ENCODE data around the gene METTL1.

The METTL1 gene

DNA sequence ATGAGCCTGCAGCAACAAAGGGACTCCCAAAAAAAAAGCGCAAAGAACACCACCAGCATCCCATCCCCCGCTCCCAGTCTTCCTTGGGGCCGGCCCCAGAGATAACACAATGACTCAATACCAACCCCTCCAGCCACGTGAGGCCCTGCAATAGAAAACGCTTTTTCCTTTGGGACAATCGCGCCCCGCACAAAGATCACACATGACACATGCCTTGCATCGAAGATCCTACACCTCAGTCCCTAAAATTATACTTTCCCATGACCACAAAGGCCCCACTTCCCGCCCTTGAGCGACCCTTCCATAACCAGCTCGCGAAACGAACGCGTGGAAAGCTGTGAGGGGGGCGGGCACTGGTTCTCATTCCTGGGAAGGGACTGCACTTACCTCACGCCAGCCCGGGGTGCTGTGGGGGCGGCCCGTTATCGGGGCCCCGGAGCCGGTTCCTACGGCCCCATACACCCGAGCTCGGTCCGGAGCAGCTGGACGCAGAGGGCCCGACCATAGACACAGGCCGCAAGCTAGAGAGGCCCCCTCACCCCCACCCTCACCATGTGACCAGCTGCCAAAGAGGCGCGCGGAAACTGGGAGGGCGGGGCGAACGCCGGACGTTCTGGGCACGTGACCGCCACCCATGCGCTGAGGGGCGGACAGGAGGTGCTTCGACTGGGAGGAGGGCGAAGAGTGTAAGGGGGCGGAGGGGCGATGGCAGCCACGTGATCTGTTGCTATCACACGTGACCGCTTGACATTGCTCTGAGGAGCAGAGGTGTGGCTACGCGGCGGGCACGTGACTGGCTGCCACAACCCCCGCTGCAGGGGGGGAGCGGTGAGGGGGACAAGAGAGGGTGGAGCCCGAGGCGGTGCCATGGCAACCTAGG, 19.9 kb downstream of the METTL1 start, which contains the start of gene CDK4:
Gene CDK4, minus strand, starts transcription at position 523 of the 880 bp plus-strand sequence. CDS start 593 bp downstream, outside the sequence.
- DNase-seq, result peak; percentile 99

DNA sequence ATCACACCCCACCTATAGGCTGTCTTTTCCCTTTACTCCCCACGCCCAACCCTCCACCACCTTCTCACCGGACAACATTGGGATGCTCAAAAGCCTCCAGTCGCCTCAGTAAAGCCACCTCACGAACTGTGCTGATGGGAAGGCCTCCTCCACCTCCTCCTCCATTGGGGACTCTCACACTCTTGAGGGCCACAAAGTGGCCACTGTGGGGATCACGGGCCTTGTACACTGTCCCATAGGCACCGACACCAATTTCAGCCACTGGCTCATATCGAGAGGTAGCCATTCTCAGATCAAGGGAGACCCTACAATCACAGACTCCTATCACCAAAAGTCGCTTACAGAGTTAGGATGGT, 20.5 kb downstream of the METTL1 start:
- no peak for DNase-seq

DNA sequence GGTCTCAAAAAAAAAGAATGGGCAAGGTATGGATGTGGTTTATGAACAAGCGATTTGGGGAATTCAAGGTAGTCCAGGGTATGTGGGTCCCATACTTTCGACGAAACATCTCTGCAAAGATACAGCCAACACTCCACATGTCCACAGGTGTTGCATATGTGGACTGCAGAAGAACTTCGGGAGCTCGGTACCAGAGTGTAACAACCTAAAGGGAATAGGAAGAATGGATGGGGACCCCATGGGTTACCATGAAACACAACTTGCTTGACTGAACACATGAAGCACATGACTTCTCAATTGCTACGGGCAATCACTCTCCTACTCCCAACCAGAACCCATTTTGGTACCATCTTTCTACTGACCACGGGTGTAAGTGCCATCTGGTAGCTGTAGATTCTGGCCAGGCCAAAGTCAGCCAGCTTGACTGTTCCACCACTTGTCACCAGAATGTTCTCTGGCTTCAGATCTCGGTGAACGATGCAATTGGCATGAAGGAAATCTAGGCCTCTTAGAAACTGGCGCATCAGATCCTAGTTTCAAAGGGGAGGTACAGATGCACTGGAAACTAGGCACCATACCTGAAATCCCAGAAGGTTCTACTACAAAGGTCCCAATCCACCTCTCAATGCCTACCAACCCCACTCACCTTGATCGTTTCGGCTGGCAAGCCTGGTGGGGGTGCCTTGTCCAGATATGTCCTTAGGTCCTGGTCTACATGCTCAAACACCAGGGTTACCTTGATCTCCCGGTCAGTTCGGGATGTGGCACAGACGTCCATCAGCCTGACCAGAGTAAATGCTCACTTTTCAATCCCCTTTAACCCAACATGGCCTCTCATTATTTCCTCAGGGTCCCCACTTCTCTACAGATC, 21.1 kb downstream of the METTL1 start:
- no peak for DNase-seq

DNA sequence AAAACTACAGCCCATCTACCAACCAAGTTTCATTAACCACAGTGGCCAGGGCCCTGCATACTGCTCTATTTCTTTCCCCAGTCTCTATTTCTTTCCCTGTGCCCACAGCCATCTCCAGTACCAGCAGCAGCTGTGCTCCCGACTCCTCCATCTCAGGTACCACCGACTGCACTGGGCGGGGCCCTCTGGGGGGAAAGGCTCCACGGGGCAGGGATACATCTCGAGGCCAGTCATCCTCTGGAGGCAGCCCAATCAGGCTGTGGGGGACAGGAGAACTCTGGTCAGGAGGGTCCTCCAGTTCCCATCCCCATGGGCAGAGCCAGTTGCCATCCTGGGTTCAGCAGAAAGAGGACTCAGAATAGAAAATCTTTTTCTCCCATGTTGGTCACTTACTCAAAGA, 22.8 kb downstream of the METTL1 start:
- no peak for DNase-seq

DNA sequence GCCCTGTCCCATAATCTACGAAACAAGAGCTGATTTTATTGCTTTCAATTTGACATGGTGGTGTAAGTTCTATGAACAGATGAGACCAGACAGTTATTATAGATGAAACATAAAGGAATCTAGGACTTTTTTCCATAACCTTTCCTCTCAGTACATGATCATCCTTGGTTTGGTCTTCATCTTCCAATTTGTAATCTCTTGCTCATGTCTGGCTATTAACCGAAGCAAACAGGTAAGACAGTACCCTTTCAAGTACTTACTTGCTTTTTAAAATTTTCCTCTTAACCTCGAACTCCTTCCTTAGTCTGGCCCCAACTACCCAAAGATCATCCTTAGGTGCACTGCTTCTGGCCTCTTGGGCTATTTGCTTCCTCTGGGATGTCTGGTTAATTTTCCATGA, 25.9 kb downstream of the METTL1 start:
- DNase-seq, result no peak

DNA sequence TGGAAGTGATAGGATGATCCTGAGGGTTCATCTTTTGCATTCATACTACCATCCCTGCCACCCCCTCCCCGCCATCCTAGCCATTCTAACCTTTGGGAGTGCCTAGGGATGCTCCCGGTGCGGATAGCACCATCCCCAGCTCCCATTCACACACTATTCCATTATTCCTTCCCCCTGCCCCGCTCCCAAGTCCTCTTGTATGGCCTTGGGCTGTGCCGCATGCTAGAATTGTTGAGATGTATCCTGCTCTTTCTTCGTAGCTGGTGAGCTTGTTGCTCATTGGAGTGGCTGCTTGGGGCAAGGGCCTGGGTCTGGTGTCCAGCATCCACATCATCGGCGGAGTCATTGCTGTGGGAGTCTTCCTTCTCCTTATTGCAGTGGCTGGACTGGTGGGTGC, 26.4 kb downstream of the METTL1 start:
- DNase-seq, result no peak

DNA sequence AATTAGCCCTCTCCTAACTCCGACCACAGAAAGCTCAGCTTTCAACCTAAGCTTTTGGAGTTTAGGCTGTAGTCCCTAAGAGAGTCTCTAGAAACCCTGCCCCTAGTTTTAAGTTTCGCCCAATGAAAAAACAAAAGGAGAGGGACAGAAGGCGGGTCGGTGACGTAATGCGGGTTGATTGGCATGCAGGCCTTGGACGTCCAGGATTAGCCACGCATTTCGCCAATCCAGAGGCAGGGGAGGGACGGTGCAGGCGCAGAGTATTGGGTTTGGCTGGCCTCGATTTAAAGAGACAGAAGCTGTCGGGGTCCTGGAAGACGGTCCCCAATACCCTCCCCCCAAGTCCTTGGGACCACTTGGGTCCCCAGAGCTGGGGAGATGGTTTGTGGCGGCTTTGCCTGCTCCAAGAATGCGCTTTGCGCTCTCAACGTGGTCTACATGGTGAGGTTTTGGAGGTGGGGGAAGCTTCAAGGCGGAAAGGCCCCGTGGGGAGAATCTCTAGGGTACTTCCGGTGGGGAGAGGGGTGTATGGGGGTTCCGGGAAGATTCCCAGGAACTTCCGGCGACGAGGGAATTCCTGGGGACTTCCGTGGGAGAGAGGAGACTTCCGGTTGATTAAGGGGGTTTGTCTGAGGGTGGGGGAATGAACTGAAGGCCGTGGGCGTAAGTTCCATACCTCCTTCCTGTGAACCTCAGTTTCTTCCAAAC, 27.0 kb downstream of the METTL1 start, which contains the start of gene TSPAN31:
Gene TSPAN31, plus strand, starts transcription at position 263 of the 708 bp plus-strand sequence. Its CDS starts 116 bp downstream, at position 379.
- peak; percentile 65 to 68 for DNase-seq

DNA sequence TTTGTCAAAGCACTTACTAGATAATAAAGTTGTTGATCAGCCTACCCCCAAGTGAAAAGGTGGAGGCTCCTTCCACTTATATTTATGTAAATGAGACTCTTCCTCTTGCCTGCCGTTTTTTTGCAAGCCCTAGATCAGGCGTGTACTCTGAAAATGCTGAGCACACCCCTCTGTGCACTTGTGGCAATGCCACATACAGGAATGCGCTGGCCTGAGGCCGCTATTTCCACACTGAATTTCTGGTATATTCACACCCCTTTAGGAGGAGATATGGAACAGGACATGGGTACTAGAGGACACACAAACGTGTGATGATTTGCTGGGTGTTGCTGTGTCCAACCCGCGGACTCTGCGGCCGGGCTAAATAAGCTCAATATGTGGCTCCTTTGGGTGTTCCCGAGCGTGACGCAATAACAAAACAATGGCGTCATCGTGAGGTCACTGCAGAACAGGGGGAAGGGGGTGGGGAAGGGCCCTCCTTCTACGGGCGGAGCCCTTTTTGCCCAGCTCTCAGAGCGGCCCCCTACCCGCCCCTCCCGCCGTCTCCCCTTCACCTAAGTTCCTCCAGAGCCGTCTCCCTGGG, 27.6 kb downstream of the METTL1 start:
- DNase-seq, result no peak

DNA sequence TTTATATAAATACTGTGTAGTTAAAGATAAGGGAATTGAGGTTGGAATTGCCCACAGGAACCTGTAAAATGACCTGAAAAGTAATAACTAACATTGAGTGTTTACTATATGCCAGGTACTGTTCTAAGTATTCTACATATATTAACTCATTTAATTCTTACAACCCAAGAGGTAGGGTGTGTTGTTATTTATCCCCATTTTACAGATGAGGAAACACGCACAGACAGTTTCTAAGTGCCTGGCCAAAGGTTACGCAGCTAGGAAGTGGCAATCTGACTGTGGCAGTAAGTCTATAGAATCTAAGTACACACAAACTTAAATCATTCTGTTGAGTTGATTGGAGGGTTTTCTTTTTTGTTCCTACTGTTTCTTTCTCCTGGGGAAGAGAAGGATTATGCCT, 28.1 kb downstream of the METTL1 start:
- DNase-seq, result no peak

DNA sequence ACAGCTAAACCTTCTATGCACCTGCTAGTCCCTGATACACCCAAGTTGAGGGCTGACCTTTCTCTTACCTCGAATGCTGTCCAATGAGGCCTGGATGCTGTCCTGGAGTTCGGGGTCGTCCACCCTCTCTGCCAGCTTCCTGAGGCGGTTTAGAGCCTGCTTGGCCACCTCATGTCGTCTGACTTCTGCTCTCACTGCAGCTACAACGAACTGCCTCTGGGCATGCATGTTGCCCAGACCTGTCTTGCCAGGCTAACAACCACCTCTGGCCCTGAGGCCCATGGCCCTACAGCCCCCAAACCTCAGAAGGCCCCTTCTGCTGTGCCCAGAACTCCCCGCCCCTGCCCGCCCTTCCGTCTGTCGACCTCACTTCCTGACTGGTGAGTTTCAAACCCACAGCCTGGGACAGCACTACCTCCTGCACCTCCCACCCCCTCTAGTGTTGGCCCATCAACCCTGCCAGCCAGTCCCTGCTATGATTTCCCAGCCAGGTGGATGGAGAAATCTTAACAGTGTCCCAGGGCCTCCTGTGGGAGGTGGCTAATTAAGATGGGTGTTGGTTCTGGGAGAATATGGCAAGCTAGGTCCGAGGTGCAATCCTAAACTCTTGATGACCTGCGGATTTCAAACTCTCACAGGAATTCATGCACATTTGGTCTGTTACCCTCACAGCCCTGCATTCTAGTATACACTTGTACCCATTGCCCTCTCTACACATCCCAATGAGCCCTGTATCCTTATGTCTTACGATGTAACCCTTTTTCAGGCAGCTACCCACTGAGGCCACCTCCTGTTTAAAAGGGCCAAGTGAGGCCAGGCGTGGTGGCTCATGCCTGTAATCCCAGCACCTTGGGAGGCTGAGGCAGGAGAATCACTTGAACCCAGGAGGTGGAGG, 29.8 kb downstream of the METTL1 start:
- DNase-seq, result no peak

DNA sequence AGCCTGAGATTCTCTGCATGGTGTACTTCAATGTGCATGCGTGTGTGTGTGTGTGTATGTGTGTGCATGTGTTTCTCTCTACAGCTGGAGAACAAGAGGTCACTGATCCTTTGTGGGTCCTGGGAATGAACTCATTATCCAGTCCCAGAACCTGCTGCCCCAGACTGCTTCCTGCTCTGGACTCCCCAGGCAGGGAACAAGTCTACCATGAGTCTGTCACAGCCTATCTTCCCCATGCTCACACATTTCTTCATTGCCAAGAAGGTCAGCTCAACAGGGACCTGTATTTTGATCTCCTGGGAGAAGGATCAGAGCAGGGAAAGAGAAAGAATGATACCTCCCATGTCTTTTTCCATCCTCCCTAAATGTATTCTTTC, 30.5 kb downstream of the METTL1 start:
- no peak for DNase-seq

DNA sequence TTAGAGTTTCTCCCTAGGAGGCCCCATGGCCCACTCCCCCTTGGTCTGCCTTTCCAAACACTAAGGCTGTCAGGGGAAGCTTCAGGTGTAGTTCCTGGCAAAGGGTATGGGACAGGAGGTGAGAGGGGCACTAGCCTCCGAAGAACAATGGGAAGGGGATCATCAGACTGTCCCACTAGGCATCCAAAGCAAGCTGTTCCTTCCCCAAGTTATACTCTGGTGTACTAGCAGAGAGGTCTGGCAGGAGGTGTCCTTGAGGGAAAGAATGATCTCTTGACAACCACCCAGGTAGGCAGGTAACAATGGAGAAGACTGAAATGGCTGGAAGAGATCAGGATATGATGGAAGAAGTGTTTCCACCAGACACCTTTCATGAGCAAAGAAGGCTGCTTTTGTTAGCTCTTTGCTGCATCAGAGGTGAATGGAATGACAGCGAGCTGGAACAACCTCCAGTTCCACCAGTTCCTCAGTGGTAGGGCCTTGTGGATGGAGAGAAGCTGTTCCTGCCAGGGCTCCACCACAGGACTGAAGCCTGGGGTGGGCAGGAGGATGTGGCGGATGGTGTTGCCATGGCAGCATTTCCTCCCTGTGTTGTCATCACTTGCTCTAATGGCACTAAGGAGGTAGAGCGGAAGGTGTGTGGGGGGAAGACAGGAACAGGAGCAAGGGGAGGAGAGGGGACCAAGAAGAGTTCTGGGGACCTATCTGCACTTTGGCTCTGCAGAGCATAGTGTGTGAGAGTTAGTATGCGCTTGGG, 31.1 kb downstream of the METTL1 start:
- DNase-seq, result no peak

DNA sequence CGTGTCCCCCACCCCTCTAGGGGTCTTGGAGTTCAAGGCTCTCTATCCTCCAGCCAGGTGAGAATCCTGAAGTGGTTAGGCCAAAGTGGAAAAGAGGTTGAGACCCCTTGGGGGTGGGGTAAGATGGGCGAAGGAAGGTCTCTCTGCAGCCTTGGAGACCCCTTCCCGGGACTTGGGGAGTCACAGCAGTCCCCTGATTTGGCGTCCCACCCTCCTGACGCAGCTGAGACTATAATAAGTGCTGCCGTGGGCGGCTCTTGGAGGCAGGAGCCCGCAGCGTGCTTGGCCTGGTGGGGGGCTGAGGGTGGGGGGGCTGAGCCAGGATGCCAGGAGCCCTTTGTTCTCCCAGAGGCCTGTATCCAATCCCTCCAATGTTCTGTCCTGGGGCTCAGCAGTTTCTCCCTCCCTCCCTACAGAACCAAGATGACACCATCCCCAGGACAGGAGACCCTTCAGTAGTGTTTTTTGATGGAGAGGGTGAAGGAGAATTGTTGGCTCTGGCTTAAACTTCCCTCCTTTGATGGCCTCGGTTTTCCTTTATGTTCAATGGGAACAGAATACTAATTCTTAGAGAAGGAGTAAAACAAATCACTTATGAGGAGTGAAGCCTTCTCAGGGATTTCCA, 31.9 kb downstream of the METTL1 start:
- DNase-seq, result no peak

DNA sequence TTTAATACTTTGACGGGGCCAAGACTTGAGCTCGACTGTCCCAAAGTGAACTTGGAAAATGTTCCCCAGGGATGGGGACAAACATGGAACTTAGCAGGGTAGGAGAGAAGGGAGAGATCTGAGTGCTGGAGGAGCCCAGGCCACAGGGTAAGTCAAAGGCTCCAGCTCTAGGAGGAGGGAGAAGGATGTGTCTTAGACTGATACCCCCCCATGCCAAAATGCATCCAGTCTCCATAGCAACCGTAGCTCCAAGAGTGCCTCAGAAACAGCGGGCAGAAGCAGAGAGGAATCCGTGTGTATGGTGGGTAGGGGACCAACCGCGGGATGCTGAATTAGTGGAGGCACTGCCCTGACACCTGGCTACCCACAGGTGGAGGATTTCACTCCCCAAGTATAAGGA, 32.5 kb downstream of the METTL1 start:
- DNase-seq, result no peak

DNA sequence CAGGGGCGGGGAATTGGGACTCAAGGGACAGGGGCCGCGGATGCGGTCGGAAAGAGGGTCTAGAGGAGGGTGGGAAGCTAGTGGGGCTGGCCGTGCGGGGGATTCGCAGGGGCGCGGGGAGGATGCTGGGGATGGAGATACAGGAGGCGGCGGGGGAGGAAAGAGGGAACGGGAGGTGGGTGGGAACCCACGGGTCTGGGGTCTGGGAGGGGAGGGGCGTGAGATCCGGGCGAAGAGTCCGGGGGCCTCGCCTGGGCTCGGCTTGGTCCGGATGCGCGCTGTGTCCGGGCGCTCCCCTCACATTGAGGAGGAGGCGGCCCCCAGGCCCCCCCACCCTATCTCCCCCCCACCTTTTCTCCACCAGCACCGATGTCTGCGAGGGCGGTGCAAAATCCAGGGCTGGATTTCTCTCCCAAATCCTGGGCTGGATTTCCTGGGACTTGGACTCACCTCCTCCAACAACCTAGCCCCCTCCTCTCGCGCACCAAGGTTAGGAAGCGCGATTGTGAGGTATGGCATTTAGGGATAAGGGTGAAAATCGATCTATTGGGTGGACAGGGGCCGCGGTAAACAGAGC, 33.2 kb downstream of the METTL1 start, which contains the start of gene AGAP2:
Gene AGAP2, minus strand, starts transcription at position 82 of the 577 bp plus-strand sequence. CDS start 496 bp downstream, outside the sequence.
- no peak for DNase-seq

DNA sequence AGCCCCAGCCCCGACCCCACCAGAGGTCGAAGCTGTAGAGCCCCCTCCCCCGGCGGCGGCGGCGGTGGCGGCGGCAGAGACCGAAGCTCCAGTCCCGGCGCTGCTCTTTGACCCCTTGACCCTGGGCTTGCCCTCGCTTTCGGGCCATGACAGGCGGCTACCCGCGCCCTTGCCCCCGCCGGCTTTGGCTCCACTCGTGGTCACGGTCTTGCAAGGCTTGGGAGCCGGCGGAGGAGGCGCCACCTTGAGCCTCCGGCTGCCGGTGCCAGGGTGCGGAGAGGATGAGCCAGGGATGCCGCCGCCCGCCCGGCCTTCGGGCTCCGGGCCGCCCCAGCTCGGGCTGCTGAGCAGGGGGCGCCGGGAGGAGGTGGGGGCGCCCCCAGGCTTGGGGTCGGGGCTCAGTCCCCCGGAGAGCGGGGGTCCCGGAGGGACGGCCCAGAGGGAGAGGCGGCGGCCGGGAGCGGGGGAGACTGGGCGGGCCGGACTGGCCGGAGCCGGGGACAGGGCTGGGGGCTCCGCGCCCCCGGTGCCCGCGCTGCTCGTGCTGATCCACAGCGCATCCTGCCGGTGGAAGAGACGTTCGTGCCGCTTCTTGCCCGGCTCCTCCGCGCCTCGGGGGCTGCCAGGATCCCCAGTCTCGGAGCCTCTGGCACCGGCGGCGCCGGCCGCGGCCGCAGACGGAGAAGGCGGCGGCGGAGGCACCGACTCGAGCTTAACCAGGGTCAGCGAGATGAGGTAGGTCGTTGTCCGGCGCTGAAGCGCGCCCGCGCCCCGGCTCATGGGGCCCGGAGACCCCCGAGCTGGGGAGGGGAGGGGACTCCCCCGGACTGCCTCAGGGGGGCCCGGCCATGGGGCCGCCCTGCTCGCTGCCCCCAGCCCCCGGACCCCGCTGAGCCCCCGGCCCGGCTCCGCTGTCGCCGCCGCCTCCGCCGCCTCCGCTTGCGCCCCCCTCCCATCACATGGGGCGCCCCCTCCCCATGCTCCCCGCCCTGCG, 34.1 kb downstream of the METTL1 start:
- DNase-seq, result no peak

DNA sequence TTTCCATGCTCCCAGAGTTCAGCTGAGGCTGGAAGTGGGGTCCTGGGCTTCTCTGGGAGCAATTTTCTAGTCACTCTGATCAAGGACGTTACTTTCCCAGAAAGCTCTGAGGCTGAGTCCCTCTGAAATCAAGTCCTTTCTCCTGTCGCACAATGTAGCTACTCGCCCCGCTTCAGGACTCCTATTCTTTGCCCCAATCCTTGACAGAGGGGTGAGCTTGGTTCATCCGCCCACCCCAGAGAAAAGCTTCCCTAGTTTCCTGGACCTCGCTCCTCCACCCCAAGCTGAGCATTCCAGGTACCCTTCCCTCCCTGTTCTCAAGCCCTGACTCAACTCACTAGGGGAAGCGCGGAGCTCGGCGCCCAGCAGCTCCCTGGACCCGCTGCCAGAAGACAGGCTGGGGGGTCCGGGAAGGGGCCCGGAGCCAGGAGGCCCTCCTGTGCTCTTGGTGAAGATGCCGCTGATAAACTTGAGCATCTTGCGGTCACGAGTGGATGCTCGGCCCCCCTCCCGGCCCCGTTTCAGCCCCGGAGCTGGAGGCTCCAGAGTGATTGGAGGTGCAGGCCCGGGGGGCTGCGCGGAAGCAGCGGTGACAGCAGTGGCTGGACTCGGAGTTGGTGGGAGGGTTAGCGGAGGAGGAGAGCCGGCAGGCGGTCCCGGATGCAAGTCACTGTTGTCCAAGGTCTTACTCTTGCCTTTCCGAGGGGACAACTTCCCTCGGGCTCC, 35.0 kb downstream of the METTL1 start:
- no peak for DNase-seq

Data from NCI-H187 (cell line).